K562 (cell line): ENCODE data around the gene UQCC5. TPM values are rescaled to one million over a fixed set of nuclear protein-coding genes. Genes with fewer than 3 reads are reported as not detected.

ENCODE experiments used
- ATAC-seq: fragments of 200-7000 bp; cut with Tn5 transposase; 3 replicates; pipeline ENCODE4 v1.9.1; 2020; ENCODE audit warnings: moderate library complexity
- BruUV-seq: library from RNA; stranded (reverse); fragments of 400-500 nt; replicated peaks from 2 replicates; lab custom pipeline; 2021; lab: Mats Ljungman, UMichigan
- CTCF ChIA-PET: fragments of 300-600 bp; formaldehyde crosslinking; extraction: SDS; loops from one replicate; lab custom pipeline; 2021; ENCODE audit warnings: low intra/inter-chr PET ratio; lab: Yijun Ruan, JAX
- POLR2A ChIA-PET: fragments of 300-600, 350-650 bp; sonication (Branson Sonifier 250); formaldehyde crosslinking; extraction: SDS; loops from one replicate; lab custom pipeline; 2021; ENCODE audit warnings: antibody characterized with exemption, inconsistent platforms; lab: Yijun Ruan, JAX
- DNase-seq, 4 experiments: peaks; one replicate each; pipeline versions ENCODE4 v3.0.0 to v3.0.0-alpha.2; 2011 to 2018; ENCODE audit warnings: low spot score in 3 of 4, mixed read lengths in 3 of 4; ENCODE audit errors: extremely low read depth in 1 of 4
- FAIRE-seq: peaks from 2 replicates; lab custom pipeline; 2011; peaks lifted over from hg19 to GRCh38; lab: Jason Lieb, UNC
- H2AFZ ChIP-seq: 2 replicates; pipeline ENCODE4 v1.6.0; 2011; ENCODE audit warnings: low read depth, low read length, control low read depth, inconsistent platforms
- H3K27ac ChIP-seq: fragments of 200-600 bp; 3 replicates; pipeline ENCODE4 v1.8.0; 2011; ENCODE audit warnings: low read depth, mild to moderate bottlenecking, control low read depth, inconsistent platforms, low read length, moderate library complexity, mixed read lengths; ENCODE audit errors: extremely low read depth
- H3K27me3 ChIP-seq, 2 experiments: fragments of 300-600 bp in 1 of 2; 2 replicates in 1 of 2; 3 replicates in 1 of 2; pipeline versions ENCODE4 v1.6.0 to v1.8.0; 2011; ENCODE audit warnings: inconsistent platforms in 2 of 2, low read length in 2 of 2, mild to moderate bottlenecking in 1 of 2, mixed read lengths in 1 of 2, moderate library complexity in 1 of 2; ENCODE audit not compliant: control insufficient read depth in 2 of 2, insufficient read depth in 2 of 2
- H3K36me3 ChIP-seq: fragments of 300-600 bp; 3 replicates; pipeline ENCODE4 v1.8.0; 2011; ENCODE audit warnings: mild to moderate bottlenecking, low read length, inconsistent platforms; ENCODE audit not compliant: control insufficient read depth, insufficient read depth
- H3K4me1 ChIP-seq, 2 experiments: fragments of 200-600 bp in 1 of 2; replicated peaks in 1 of 2; 2 replicates in 1 of 2; 3 replicates in 1 of 2; pipeline versions ENCODE4 v1.5.1 to v1.8.0; 2011; ENCODE audit warnings: inconsistent platforms in 2 of 2, low read length in 2 of 2, mild to moderate bottlenecking in 1 of 2, mixed read lengths in 1 of 2, moderate library complexity in 1 of 2; ENCODE audit not compliant: control insufficient read depth in 2 of 2, insufficient read depth in 2 of 2
- H3K4me2 ChIP-seq: 2 replicates; pipeline ENCODE4 v1.6.1; 2011; ENCODE audit warnings: low read length, control low read depth, inconsistent platforms, mixed read lengths; ENCODE audit not compliant: insufficient read depth
- H3K4me3 ChIP-seq: fragments of 200-600 bp; sonication (generic), shearing (Covaris generic); 2 replicates; pipeline ENCODE4 v1.5.1; 2016; ENCODE audit warnings: control low read depth, inconsistent platforms
- H3K79me2 ChIP-seq: fragments of 200-600 bp; 3 replicates; pipeline ENCODE4 v1.8.0; 2011; ENCODE audit warnings: low read length, inconsistent platforms; ENCODE audit not compliant: control insufficient read depth, insufficient read depth
- H3K9ac ChIP-seq, 2 experiments: 2 replicates each; pipeline versions ENCODE4 v1.6.0 to v1.6.1; 2011; ENCODE audit warnings: low read depth in 2 of 2, low read length in 2 of 2, control low read depth in 1 of 2, inconsistent platforms in 1 of 2, mild to moderate bottlenecking in 1 of 2, mixed read lengths in 1 of 2; ENCODE audit not compliant: insufficient read depth in 1 of 2
- H3K9me1 ChIP-seq: one replicate; pipeline ENCODE4 v1.6.0; 2011; ENCODE audit warnings: inconsistent platforms, mild to moderate bottlenecking, low read length, moderate library complexity; ENCODE audit not compliant: control insufficient read depth, insufficient read depth
- H3K9me3 ChIP-seq: replicated peaks from 2 replicates; pipeline ENCODE4 v1.5.1; 2011; ENCODE audit warnings: low read depth, low read length, inconsistent platforms; ENCODE audit not compliant: control insufficient read depth, insufficient read depth
- H4K20me1 ChIP-seq: replicated peaks from 2 replicates; pipeline ENCODE4 v1.6.1; 2011; ENCODE audit warnings: low read length, inconsistent platforms, mixed read lengths; ENCODE audit not compliant: control insufficient read depth, insufficient read depth
- ARID3B ChIP-seq: fragments of 250-450 bp; sonication (Bioruptor Pico); IDR thresholded peaks from 2 replicates; pipeline ENCODE4 v1.4.0; 2020; ENCODE audit warnings: borderline replicate concordance
- CREM ChIP-seq: IDR thresholded peaks from 2 replicates; pipeline ENCODE4 v1.6.1; 2014; ENCODE audit warnings: antibody characterized with exemption, low read depth
- RBFOX2 ChIP-seq: fragments of 200-400 bp; formaldehyde crosslinking; IDR thresholded peaks from 2 replicates; pipeline ENCODE4 v1.6.1; 2017; ENCODE audit warnings: low read depth, mild to moderate bottlenecking, low read length, moderate library complexity
- RBM22 ChIP-seq: fragments of 200-400 bp; formaldehyde crosslinking; IDR thresholded peaks from 2 replicates; pipeline ENCODE4 v1.6.1; 2018; ENCODE audit warnings: low read length, low read depth; ENCODE audit not compliant: poor library complexity, severe bottlenecking
- WGBS: fragments of 100-300 bp; shearing (Covaris generic); methylation state at CpG from one replicate; pipeline ENCODE4 v1.1.6; 2016; ENCODE audit warnings: low coverage, mixed read lengths; ENCODE audit not compliant: insufficient coverage; ENCODE audit errors: missing lambda C conversion rate; 5-methylcytosine and 5-hydroxymethylcytosine counted together
- in situ Hi-C: fragments of 300-500 bp; cut with MboI; formaldehyde crosslinking; loops from 4 replicates; pipeline ENCODE4 v1.15.0; 2018; ENCODE audit warnings: inconsistent platforms, mixed read lengths
- intact Hi-C: fragments of 100-400 bp; cut with micrococcal nuclease; formaldehyde crosslinking; loops from 2 replicates; pipeline ENCODE4 v1.14.2; 2022
- polyA plus RNA-seq, 8 experiments: library from polyadenylated mRNA; depleted of rRNA in 4 of 8; stranded (reverse) in 5 of 8; unstranded in 3 of 8; fragments of >200 nt; fragmentation: Nextera tagmentation in 2 of 8; fragmentation: Illumina TruSeq in 1 of 8; extraction: Ambion mirVana in 2 of 8; extraction: Trizol in 1 of 8; gene quantifications; 2 replicates each; pipeline versions ENCODE4 v1.2.1 to v1.2.3, GENCODE V29; 2011 to 2014; ENCODE audit warnings: inconsistent platforms in 1 of 8, missing spikeins in 1 of 8
- total RNA-seq, 7 experiments: library from RNA; depleted of rRNA in 6 of 7; stranded (reverse); fragments of >200 nt in 6 of 7; fragmentation: Illumina TruSeq in 2 of 7; extraction: Trizol in 2 of 7; gene quantifications; 2 replicates each; pipeline versions ENCODE4 v1.2.1 to v1.2.3, GENCODE V29; 2011 to 2021; ENCODE audit warnings: low replicate concordance in 1 of 7

Gene UQCC5
- total and polyA plus RNA-seq, 9 of the 15 experiments (the other 6 are each of a cell fraction or from before 2014, with no cell fraction given) = 10.2 to 55.4 (median 33.8) TPM

- BruUV-seq = no TSS peak
- WGBS = 94% methylated on average over 8 of the region's 34 CpGs
Measured at GRCh38 chr3:52524752-52525679, 11.4 kb upstream of the UQCC5 start.

More at GRCh38 chr3:52524752-52525679, 11.4 kb upstream of the UQCC5 start:
- Histone ChIP-seq H3K4me3 (no peak overlapping the region), H3K36me3 (peaks cover 63% of the 10 kb centered on the region; the same call in 2 of the 3 replicates), H3K27ac (no peak overlapping the region), H3K79me2 (peaks cover 10% of the 10 kb centered on the region), H3K9me1 (peaks cover 2% of the 10 kb centered on the region), H3K9me3 (no peaks in the 10 kb centered on the region), H3K27me3 (no peaks in the 10 kb centered on the region), H3K4me2 (no peak overlapping the region), H3K9ac (no peak overlapping the region; a peak in 1 of 4 replicates), H2AFZ (no peak overlapping the region), H3K4me1 (peaks cover 0 to 46% of the 10 kb centered on the region in 2 experiments; a peak in 2 of 5 replicates), H4K20me1 (no peaks in the 10 kb centered on the region; the same call in 1 of the 2 replicates)
- ChIA-PET CTCF (no interaction called here), POLR2A (interaction anchor here (0.5 to 0.8 kb wide), 3 partner anchors 20 to 60 kb away, joined by 3 to 4 read pairs (median 3); no protein-coding TSS in a partner anchor)
- TF ChIP-seq ARID3B (CRISPR knock-in tag) (no peak), CREM (0 out of 2 replicates have a peak, but pooled peaks have one; percentile 26), RBM22 (no peak), RBFOX2 (peak; percentile 42)
- in situ Hi-C loops = no loop called here
- intact Hi-C loops = no loop called here
- ATAC-seq (no peak), FAIRE-seq (no peak), DNase-seq (no peak)
